Upper lobe of right lung (tissue), 1 donor: ENCODE data around the gene KRTDAP. TPM values are rescaled to one million over a fixed set of nuclear protein-coding genes. Genes with fewer than 3 reads are reported as not detected.

Source experiments
- ATAC-seq: fragments of 200-7000 bp; cut with Tn5 transposase; one replicate; pipeline ENCODE4 v1.9.1; 2020; ENCODE audit warnings: mild to moderate bottlenecking, moderate library complexity
- DNase-seq: peaks from one replicate; pipeline ENCODE4 v3.0.0-alpha.2; 2020
- H3K27ac ChIP-seq: fragments of 200-600 bp; one replicate; pipeline ENCODE4 v1.8.0; 2022
- H3K27me3 ChIP-seq: fragments of 200-600 bp; one replicate; pipeline ENCODE4 v1.8.0; 2022; ENCODE audit warnings: mild to moderate bottlenecking
- H3K36me3 ChIP-seq: fragments of 200-600 bp; one replicate; pipeline ENCODE4 v1.8.0; 2022
- H3K4me1 ChIP-seq: fragments of 200-600 bp; one replicate; pipeline ENCODE4 v1.8.0; 2022
- H3K4me3 ChIP-seq: fragments of 200-600 bp; one replicate; pipeline ENCODE4 v1.8.0; 2022; ENCODE audit warnings: mild to moderate bottlenecking
- H3K9me3 ChIP-seq: fragments of 200-600 bp; one replicate; pipeline ENCODE4 v1.8.0; 2022
- CTCF ChIP-seq: fragments of 200-600 bp; IDR thresholded peaks from one replicate; pipeline ENCODE4 v1.8.0; 2022; ENCODE audit warnings: antibody characterized with exemption
- intact Hi-C: fragments of 100-400 bp; cut with DNase I; formaldehyde crosslinking; loops from one replicate; pipeline ENCODE4 v1.11.0; 2022
- total RNA-seq: library from RNA; stranded (reverse); fragmentation: NEBNext Ultra II Directional; extraction: Animal tissue kit (Norgen Biotek cat#: 25700); gene quantifications from one replicate; pipeline ENCODE4 v1.2.1, GENCODE V29; 2021
- donor health status: DM: no; HTN: yes; CAD: no; lungs with severe emphysema.

The KRTDAP gene
- total RNA-seq, 1 donor from 2014 or later: not detected

- H3K36me3 ChIP-seq: no peaks in the 10 kb centered on the region
- TF ChIP-seq CTCF: no peak
- no peak overlapping the region for H3K4me3 ChIP-seq
- peaks cover 28% of the 10 kb centered on the region for H3K4me1 ChIP-seq
- no peak overlapping the region for H3K27ac ChIP-seq
- DNase-seq (no peak), ATAC-seq (no peak)
- no peaks in the 10 kb centered on the region for H3K27me3 ChIP-seq
- intact Hi-C loops: no loop called here
- no peaks in the 10 kb centered on the region for H3K9me3 ChIP-seq
These were observed 33.1 kb downstream of the KRTDAP start for GRCh38 chr19:35457173-35457572.

DNA sequence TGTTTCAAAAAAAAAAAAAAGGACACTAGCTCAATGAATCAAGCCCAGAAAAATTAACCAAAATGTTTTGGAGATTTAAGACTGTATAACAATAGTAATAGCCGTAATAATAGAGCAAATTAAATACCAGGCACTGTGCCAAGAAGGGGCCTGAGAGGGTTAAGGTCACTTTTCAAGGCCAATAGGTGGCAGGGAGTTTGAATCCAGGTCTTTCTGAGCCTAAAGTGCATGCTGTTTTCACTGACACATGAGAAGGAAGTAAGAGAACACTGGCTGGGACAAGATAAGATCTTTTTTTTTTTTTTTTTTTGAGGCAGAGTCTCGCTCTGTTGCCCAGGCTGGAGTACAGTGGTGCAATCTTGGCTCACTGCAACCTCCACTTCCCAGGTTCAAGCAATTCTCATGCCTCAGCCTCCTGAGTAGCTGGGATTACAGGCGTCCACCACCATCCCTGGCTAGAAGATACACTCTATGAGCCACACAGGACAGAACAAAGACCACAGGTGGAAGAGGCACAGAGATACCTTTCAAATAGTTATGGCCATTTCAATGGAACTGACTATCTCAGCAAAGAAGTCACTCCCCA, 34.6 kb downstream of the KRTDAP start:
- intact Hi-C loops: no loop called here

GRCh38 chr19:35454663-35455062, 35.6 kb downstream of the KRTDAP start:
- peaks cover 14% of the 10 kb centered on the region for H3K4me1 ChIP-seq
- no peaks in the 10 kb centered on the region for H3K36me3 ChIP-seq
- no peak overlapping the region for H3K4me3 ChIP-seq
- ATAC-seq (no peak), DNase-seq (no peak)
- no peak overlapping the region for H3K27ac ChIP-seq
- H3K9me3 ChIP-seq: no peaks in the 10 kb centered on the region
- no peak for TF ChIP-seq CTCF
- no peaks in the 10 kb centered on the region for H3K27me3 ChIP-seq
- intact Hi-C loops: no loop called here

More for the DNA sequence above, 34.6 kb downstream of the KRTDAP start:
- Histone ChIP-seq H3K9me3 (no peaks in the 10 kb centered on the region), H3K27me3 (no peaks in the 10 kb centered on the region), H3K4me3 (no peak overlapping the region), H3K36me3 (no peaks in the 10 kb centered on the region), H3K27ac (no peak overlapping the region), H3K4me1 (peaks cover 17% of the 10 kb centered on the region)
- DNase-seq: no peak
- TF ChIP-seq CTCF: no peak
- ATAC-seq: no peak

DNA sequence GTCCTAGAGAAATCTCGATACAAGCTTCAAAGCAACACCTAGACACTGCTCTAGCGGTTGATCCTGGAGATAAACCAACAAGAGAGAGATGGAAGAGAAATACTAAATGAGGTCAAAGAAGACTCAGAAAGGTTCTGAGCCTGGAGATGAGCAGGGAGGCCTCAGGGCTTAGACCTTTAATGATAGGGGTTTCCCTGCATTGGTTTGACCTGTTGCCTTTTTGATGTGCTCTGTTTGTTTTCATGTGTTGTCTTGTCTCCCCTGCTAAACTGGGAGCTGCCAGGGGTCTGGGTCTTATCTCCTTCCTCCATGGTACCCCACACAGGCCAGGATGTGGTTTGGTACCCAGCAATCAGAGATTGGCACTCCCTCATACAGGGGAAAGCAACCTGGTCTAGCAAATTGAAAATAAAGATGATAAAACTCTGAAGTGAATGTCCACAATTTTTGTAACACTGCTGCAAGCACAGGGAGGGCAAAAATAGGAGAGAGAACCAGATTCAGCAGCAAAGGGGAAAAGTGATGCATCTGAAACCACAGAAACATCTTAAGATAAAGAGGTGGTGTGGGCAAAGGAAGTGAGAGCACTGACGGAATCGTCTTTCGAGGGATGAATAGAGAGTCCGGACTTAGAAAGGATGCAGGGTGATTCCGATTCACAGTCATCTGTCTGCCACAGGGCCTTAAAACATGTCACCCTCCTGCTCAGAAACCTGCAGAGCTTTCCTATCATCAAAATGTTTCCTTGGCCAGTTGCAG, 38.7 kb downstream of the KRTDAP start:
- Histone ChIP-seq H3K4me3 (no peak overlapping the region), H3K27me3 (no peaks in the 10 kb centered on the region), H3K4me1 (peaks cover 9% of the 10 kb centered on the region), H3K36me3 (no peaks in the 10 kb centered on the region), H3K27ac (no peak overlapping the region), H3K9me3 (no peaks in the 10 kb centered on the region)
- ATAC-seq (no peak), DNase-seq (no peak)
- intact Hi-C loops: no loop called here
- TF ChIP-seq CTCF: no peak

DNA sequence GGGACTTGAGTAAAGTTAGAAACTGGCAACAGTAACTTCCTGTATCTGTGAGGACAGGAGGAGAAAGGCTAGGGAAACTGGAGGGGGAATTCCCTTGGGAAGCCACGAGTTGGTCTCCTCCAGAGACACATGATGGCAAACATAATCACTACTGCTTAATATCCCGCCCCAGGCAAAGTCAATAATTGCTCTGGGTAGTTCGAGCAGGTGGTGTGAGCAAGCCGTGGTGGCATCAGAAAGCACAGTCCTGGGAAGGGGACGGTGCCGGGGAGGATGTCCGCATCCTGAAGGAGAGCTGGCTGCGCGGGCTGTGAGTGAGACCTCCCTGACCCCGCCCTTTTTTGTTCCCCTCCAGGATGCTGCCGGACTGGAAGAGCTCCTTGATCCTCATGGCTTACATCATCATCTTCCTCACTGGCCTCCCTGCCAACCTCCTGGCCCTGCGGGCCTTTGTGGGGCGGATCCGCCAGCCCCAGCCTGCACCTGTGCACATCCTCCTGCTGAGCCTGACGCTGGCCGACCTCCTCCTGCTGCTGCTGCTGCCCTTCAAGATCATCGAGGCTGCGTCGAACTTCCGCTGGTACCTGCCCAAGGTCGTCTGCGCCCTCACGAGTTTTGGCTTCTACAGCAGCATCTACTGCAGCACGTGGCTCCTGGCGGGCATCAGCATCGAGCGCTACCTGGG, 40.8 kb downstream of the KRTDAP start:
- intact Hi-C loops: no loop called here
- Histone ChIP-seq H3K9me3 (no peaks in the 10 kb centered on the region), H3K4me1 (peaks cover 13% of the 10 kb centered on the region), H3K4me3 (no peak overlapping the region), H3K36me3 (no peaks in the 10 kb centered on the region), H3K27ac (no peak overlapping the region), H3K27me3 (no peaks in the 10 kb centered on the region)
- no peak for DNase-seq
- peak; percentile 6 for ATAC-seq
- no peak for TF ChIP-seq CTCF
